ENCODE data around the gene RAD51B.

Gene RAD51B

DNA sequence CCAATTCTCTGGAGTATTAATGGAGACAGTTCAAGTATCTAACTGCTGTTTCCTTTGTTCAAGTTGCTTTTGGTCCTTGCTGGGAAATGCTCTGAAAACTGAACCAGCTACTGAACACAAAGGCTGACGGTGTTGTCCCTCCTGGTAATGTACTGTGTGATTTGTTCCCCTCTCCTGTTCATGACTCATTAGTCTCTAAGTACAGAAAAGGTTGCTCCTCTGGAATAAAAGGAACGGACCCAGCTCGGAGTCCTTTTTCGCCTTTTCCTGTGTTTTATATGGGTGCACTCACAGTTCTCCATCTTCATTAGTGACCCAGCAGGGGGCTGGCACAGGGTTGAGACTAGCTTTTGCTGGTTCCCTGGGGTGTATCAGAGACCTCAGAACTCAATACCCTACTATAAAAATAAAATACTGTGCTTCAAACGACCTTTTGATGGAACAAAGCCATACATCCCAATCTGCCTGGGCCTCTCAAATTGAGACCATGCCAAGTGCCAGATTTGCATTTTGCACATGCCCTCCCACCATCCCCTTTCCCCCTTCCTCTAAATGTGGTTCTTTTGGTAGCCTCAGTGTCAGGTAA lies 269.7 kb downstream of the RAD51B start (continued):
- TF ChIP-seq, protein P1, sequence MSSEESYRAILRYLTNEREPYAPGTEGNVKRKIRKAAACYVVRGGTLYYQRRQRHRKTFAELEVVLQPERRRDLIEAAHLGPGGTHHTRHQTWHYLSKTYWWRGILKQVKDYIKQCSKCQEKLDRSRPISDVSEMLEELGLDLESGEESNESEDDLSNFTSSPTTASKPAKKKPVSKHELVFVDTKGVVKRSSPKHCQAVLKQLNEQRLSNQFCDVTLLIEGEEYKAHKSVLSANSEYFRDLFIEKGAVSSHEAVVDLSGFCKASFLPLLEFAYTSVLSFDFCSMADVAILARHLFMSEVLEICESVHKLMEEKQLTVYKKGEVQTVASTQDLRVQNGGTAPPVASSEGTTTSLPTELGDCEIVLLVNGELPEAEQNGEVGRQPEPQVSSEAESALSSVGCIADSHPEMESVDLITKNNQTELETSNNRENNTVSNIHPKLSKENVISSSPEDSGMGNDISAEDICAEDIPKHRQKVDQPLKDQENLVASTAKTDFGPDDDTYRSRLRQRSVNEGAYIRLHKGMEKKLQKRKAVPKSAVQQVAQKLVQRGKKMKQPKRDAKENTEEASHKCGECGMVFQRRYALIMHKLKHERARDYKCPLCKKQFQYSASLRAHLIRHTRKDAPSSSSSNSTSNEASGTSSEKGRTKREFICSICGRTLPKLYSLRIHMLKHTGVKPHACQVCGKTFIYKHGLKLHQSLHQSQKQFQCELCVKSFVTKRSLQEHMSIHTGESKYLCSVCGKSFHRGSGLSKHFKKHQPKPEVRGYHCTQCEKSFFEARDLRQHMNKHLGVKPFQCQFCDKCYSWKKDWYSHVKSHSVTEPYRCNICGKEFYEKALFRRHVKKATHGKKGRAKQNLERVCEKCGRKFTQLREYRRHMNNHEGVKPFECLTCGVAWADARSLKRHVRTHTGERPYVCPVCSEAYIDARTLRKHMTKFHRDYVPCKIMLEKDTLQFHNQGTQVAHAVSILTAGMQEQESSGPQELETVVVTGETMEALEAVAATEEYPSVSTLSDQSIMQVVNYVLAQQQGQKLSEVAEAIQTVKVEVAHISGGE (tag by site-specific recombination; conservative IDR thresholded peaks at IDR 0.05; ENCODE audit: low read depth) = peak; percentile 19; the same call in 1 of the 2 replicates
- TF ChIP-seq ZNF37A (tag by site-specific recombination; IDR thresholded peaks at IDR 0.05) (no peak), ZNF596 (tag by site-specific recombination; IDR thresholded peaks at IDR 0.05) (peak; percentile 28; the same call in 1 of the 2 replicates), ZNF423 (tag by site-specific recombination; IDR thresholded peaks at IDR 0.05) (peak; percentile 76), SP7 (tag by site-specific recombination; IDR thresholded peaks at IDR 0.05) (peak; percentile 80; the same call in 1 of the 2 replicates), ZNF518A (tag by site-specific recombination; conservative IDR thresholded peaks at IDR 0.05; ENCODE audit: low read depth) (no peak), GLI2 (tag by site-specific recombination; IDR thresholded peaks at IDR 0.05; ENCODE audit: borderline replicate concordance, low read depth) (0 out of 2 replicates have a peak, but pooled peaks have one; percentile 19), ZFP69B (tag by site-specific recombination; IDR thresholded peaks at IDR 0.05) (no peak), TRIM28 (IDR thresholded peaks at IDR 0.05; ENCODE audit: borderline replicate concordance, low read length) (peak; percentile 50; the same call in 1 of the 2 replicates), MZF1 (tag by site-specific recombination; IDR thresholded peaks at IDR 0.05; ENCODE audit: borderline replicate concordance) (0 out of 2 replicates have a peak, but pooled peaks have one; percentile 31), ZIC2 (tag by site-specific recombination; IDR thresholded peaks at IDR 0.05) (peak; percentile 71), PRDM6 (tag by site-specific recombination; IDR thresholded peaks at IDR 0.05) (peak; percentile 98), ZNF274 (IDR thresholded peaks at IDR 0.05; ENCODE audit: low read length) (no peak), ZNF274 (tag by site-specific recombination; IDR thresholded peaks at IDR 0.05; ENCODE audit: borderline replicate concordance) (no peak), ZNF792 (tag by site-specific recombination; IDR thresholded peaks at IDR 0.05) (no peak), ZNF157 (tag by site-specific recombination; IDR thresholded peaks at IDR 0.05) (no peak)
- TF ChIP-seq, protein P2, sequence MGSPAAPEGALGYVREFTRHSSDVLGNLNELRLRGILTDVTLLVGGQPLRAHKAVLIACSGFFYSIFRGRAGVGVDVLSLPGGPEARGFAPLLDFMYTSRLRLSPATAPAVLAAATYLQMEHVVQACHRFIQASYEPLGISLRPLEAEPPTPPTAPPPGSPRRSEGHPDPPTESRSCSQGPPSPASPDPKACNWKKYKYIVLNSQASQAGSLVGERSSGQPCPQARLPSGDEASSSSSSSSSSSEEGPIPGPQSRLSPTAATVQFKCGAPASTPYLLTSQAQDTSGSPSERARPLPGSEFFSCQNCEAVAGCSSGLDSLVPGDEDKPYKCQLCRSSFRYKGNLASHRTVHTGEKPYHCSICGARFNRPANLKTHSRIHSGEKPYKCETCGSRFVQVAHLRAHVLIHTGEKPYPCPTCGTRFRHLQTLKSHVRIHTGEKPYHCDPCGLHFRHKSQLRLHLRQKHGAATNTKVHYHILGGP (tag by site-specific recombination; IDR thresholded peaks at IDR 0.05) = no peak
- TF ChIP-seq, protein P3, sequence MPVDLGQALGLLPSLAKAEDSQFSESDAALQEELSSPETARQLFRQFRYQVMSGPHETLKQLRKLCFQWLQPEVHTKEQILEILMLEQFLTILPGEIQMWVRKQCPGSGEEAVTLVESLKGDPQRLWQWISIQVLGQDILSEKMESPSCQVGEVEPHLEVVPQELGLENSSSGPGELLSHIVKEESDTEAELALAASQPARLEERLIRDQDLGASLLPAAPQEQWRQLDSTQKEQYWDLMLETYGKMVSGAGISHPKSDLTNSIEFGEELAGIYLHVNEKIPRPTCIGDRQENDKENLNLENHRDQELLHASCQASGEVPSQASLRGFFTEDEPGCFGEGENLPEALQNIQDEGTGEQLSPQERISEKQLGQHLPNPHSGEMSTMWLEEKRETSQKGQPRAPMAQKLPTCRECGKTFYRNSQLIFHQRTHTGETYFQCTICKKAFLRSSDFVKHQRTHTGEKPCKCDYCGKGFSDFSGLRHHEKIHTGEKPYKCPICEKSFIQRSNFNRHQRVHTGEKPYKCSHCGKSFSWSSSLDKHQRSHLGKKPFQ (tag by site-specific recombination; IDR thresholded peaks at IDR 0.05) = peak; percentile 53; the same call in 1 of the 2 replicates
- TF ChIP-seq, protein P4, sequence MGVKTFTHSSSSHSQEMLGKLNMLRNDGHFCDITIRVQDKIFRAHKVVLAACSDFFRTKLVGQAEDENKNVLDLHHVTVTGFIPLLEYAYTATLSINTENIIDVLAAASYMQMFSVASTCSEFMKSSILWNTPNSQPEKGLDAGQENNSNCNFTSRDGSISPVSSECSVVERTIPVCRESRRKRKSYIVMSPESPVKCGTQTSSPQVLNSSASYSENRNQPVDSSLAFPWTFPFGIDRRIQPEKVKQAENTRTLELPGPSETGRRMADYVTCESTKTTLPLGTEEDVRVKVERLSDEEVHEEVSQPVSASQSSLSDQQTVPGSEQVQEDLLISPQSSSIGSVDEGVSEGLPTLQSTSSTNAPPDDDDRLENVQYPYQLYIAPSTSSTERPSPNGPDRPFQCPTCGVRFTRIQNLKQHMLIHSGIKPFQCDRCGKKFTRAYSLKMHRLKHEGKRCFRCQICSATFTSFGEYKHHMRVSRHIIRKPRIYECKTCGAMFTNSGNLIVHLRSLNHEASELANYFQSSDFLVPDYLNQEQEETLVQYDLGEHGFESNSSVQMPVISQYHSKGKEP (tag by site-specific recombination; IDR thresholded peaks at IDR 0.05) = peak; percentile 26; the same call in 1 of the 2 replicates
- TF ChIP-seq, protein P5, sequence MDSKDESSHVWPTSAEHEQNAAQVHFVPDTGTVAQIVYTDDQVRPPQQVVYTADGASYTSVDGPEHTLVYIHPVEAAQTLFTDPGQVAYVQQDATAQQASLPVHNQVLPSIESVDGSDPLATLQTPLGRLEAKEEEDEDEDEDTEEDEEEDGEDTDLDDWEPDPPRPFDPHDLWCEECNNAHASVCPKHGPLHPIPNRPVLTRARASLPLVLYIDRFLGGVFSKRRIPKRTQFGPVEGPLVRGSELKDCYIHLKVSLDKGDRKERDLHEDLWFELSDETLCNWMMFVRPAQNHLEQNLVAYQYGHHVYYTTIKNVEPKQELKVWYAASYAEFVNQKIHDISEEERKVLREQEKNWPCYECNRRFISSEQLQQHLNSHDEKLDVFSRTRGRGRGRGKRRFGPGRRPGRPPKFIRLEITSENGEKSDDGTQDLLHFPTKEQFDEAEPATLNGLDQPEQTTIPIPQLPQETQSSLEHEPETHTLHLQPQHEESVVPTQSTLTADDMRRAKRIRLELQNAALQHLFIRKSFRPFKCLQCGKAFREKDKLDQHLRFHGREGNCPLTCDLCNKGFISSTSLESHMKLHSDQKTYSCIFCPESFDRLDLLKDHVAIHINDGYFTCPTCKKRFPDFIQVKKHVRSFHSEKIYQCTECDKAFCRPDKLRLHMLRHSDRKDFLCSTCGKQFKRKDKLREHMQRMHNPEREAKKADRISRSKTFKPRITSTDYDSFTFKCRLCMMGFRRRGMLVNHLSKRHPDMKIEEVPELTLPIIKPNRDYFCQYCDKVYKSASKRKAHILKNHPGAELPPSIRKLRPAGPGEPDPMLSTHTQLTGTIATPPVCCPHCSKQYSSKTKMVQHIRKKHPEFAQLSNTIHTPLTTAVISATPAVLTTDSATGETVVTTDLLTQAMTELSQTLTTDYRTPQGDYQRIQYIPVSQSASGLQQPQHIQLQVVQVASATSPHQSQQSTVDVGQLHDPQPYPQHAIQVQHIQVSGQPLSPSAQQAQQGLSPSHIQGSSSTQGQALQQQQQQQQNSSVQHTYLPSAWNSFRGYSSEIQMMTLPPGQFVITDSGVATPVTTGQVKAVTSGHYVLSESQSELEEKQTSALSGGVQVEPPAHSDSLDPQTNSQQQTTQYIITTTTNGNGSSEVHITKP (tag by site-specific recombination; IDR thresholded peaks at IDR 0.05) = peak; percentile 69

Measured in HEK293 (cell line).